ENCODE data around the gene PEF1. TPM values are rescaled to one million over a fixed set of nuclear protein-coding genes. Genes with fewer than 3 reads are reported as not detected.

Gene PEF1
- total RNA-seq, 1 donor from 2014 or later, result 70.9 TPM

GRCh38 chr1:31584869-31585735 lies 59.6 kb downstream of the PEF1 start:
- no peak for DNase-seq (ENCODE audit: low spot score)
- peaks cover 3% of the 10 kb centered on the region for H3K36me3 Mint-ChIP-seq (ENCODE audit: low read depth, unreplicated experiment)
- H3K4me3 Mint-ChIP-seq (ENCODE audit: unreplicated experiment), result no peak overlapping the region
- H3K27ac Mint-ChIP-seq (ENCODE audit: unreplicated experiment), result no peak overlapping the region
- peaks cover 15% of the 10 kb centered on the region for H3K27me3 Mint-ChIP-seq (ENCODE audit: unreplicated experiment)
- H3K4me1 Mint-ChIP-seq (ENCODE audit: unreplicated experiment), result peaks cover 26% of the 10 kb centered on the region
- H3K9me3 Mint-ChIP-seq (ENCODE audit: unreplicated experiment), result no peaks in the 10 kb centered on the region
- TF ChIP-seq, protein P1, sequence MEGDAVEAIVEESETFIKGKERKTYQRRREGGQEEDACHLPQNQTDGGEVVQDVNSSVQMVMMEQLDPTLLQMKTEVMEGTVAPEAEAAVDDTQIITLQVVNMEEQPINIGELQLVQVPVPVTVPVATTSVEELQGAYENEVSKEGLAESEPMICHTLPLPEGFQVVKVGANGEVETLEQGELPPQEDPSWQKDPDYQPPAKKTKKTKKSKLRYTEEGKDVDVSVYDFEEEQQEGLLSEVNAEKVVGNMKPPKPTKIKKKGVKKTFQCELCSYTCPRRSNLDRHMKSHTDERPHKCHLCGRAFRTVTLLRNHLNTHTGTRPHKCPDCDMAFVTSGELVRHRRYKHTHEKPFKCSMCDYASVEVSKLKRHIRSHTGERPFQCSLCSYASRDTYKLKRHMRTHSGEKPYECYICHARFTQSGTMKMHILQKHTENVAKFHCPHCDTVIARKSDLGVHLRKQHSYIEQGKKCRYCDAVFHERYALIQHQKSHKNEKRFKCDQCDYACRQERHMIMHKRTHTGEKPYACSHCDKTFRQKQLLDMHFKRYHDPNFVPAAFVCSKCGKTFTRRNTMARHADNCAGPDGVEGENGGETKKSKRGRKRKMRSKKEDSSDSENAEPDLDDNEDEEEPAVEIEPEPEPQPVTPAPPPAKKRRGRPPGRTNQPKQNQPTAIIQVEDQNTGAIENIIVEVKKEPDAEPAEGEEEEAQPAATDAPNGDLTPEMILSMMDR (IDR thresholded peaks at IDR 0.05; ENCODE audit: unreplicated experiment), result no peak

DNA sequence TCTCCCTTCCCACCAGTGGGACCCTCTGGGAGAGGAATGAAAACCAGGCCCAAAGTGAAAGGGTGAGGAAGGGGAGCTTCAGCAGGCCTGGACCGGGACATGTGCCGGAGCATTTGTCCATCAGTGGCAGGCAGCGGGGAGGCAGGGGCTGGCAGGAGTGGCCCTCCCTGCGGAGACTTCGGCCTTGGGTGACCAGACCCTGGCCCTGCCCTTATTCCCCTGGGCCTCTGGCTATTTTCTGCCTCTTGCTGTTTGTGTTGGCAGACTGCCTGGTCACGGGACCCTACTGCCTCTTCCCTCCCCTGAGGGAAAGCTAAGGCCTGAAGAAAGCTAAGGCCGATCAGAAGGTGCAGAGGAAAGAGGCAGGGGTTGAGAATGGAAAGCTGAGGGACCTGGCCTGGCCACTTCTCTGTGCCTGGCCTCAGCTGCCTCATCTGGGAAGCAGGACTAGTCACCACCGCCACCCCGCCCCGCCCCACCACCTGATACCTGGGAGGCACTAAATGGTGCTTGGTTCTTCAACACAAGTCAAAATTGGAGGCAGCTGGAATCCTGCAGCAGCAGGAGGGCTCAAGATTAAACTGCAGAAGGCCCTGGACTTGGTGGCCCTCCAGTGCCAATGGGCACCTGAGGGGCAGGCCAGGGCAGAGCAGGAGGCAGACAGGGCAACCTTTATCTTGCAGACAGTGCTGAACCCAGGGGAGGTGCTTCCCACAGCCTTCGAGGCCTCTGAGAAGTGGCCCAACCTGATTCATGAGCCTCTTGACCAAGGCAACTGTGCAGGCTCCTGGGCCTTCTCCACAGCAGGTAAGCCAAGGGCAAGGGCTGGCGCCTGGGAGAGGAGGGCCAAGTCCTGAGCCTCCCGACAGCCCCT lies 60.4 kb downstream of the PEF1 start:
- DNase-seq (ENCODE audit: low spot score), result no peak
- Mint-ChIP-seq H3K27ac (ENCODE audit: unreplicated experiment) (no peak overlapping the region), H3K9me3 (ENCODE audit: unreplicated experiment) (no peaks in the 10 kb centered on the region), H3K4me3 (ENCODE audit: unreplicated experiment) (no peak overlapping the region), H3K4me1 (ENCODE audit: unreplicated experiment) (peaks cover 26% of the 10 kb centered on the region), H3K36me3 (ENCODE audit: low read depth, unreplicated experiment) (peaks cover 3% of the 10 kb centered on the region), H3K27me3 (ENCODE audit: unreplicated experiment) (peaks cover 17% of the 10 kb centered on the region)
- TF ChIP-seq, protein P1 (IDR thresholded peaks at IDR 0.05; ENCODE audit: unreplicated experiment), result no peak

DNA sequence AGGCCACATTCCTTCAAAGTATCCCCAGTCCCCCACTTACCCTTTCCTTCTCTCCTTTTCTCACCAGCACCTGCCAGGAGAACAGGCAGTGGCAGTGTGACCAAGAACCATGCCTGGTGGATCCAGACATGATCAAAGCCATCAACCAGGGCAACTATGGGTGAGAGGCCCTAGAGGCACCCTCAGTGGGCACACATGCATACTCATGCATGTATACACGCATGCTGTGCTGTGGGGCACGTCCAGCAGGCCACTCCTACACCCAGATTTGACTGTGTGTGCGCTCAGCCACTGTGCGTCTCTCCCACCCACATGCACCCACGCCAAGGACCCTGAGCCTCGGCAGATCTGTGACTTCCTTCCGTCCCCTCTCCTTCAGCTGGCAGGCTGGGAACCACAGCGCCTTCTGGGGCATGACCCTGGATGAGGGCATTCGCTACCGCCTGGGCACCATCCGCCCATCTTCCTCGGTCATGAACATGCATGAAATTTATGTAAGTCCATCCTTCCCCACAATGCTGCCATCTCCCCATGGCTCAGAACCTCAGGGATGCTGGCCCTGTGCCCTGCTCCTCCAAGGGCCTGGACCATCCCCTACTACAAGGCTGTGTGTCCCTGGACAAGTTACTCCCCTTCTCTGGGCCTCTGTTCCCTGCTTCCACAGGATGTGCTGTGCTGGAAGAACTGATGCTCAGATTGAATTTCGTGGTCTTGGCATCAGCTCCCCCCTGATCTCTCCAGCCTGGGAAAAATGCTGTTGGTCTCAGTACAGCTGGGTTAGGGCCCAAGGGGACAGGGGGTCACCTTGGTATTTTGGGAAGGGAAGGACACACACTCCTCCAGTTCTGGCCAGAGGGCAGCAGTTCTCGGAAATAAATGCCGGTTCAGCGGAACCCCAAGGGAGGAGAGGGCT lies 61.3 kb downstream of the PEF1 start:
- peak overlapping the region; percentile 63 for H3K4me3 Mint-ChIP-seq (ENCODE audit: unreplicated experiment)
- peak overlapping the region; percentile 22 for H3K27ac Mint-ChIP-seq (ENCODE audit: unreplicated experiment)
- H3K27me3 Mint-ChIP-seq (ENCODE audit: unreplicated experiment), result peaks cover 18% of the 10 kb centered on the region
- no peaks in the 10 kb centered on the region for H3K9me3 Mint-ChIP-seq (ENCODE audit: unreplicated experiment)
- TF ChIP-seq, protein P1 (IDR thresholded peaks at IDR 0.05; ENCODE audit: unreplicated experiment), result no peak
- no peak for DNase-seq (ENCODE audit: low spot score)
- peaks cover 3% of the 10 kb centered on the region for H3K36me3 Mint-ChIP-seq (ENCODE audit: low read depth, unreplicated experiment)
- H3K4me1 Mint-ChIP-seq (ENCODE audit: unreplicated experiment), result peaks cover 24% of the 10 kb centered on the region

DNA sequence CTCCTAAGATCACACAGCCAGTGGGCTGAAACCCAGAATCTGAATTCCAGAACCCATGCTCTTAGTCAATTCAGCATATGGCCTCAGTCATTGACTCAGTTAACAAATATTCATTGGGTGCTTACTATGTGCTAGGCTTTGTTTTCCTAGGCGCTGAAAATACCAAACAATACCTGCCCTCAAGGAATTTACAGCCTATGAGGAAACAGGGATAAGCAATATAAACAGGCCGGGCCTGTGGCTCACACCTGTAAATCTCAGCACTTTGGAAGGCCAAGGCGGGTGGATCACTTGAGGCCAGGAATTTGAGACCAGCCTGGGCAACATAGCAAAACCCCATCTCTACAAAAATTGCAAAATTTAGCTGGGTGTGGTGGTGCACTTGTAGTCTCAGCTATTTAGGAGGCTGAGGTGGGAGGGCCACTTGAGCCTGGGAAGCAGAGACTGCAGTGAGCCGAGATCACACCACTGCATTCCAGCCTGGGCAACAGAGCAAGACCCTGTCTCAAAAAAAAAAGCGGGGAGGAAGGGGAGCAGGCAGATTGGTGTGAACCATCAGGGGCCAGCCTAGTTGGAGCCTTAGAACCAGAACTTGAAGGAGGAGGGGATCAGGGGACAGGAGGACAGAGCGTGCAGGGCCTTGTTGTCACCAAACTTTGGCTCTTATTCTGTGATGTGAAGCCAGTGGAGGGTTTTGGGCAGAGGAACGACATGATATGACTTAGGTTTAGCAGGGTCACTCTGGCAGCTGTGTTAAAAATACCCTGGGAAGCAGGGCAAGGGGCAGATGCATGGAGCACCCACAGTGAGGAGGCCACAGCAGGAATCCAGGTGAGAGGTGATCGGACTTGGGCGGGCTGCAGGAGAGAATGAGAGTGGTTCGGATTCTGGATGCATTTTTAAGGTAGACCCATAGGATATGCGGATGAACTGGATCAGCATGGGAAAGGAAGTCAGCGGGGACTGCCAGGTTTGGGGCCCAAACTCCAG lies 62.6 kb downstream of the PEF1 start:
- H3K27ac Mint-ChIP-seq (ENCODE audit: unreplicated experiment), result peak overlapping the region; percentile 22

More for the DNA sequence above, 62.6 kb downstream of the PEF1 start:
- TF ChIP-seq, protein P1 (IDR thresholded peaks at IDR 0.05; ENCODE audit: unreplicated experiment), result no peak
- peaks cover 3% of the 10 kb centered on the region for H3K36me3 Mint-ChIP-seq (ENCODE audit: low read depth, unreplicated experiment)
- peaks cover 19% of the 10 kb centered on the region for H3K27me3 Mint-ChIP-seq (ENCODE audit: unreplicated experiment)
- peaks cover 19% of the 10 kb centered on the region for H3K4me1 Mint-ChIP-seq (ENCODE audit: unreplicated experiment)
- no peak for DNase-seq (ENCODE audit: low spot score)
- no peaks in the 10 kb centered on the region for H3K9me3 Mint-ChIP-seq (ENCODE audit: unreplicated experiment)
- H3K4me3 Mint-ChIP-seq (ENCODE audit: unreplicated experiment), result peak overlapping the region; percentile 63

Measured in endothelial cell (in vitro differentiated cells).